HepG2 (cell line): ENCODE measurements around the gene PLA2G4F.

ENCODE experiments used
- CTCF ChIP-seq: sonication (generic); formaldehyde crosslinking; IDR thresholded peaks from 2 replicates; pipeline ENCODE4 v1.5.0; 2020; ENCODE audit warnings: mild to moderate bottlenecking, missing genetic modification reagents, moderate library complexity
- FOXM1 ChIP-seq: sonication (generic); formaldehyde crosslinking; IDR thresholded peaks from 2 replicates; pipeline ENCODE4 v1.5.0; 2020; ENCODE audit warnings: missing genetic modification reagents
- JUN ChIP-seq: sonication (generic); formaldehyde crosslinking; IDR thresholded peaks from 2 replicates; pipeline ENCODE4 v1.4.0; 2020; ENCODE audit warnings: mild to moderate bottlenecking, missing genetic modification reagents
- NR1H2 ChIP-seq: sonication (generic); formaldehyde crosslinking; IDR thresholded peaks from 2 replicates; pipeline ENCODE4 v1.8.1; 2022; ENCODE audit warnings: low read depth, missing genetic modification reagents, borderline replicate concordance
- NR2F6 ChIP-seq, 2 experiments: IDR thresholded peaks; 2 replicates each; pipeline ENCODE4 v1.6.1; 2016; ENCODE audit warnings: antibody characterized with exemption in 1 of 2, mild to moderate bottlenecking in 1 of 2
- SMYD3 ChIP-seq: sonication (generic); formaldehyde crosslinking; IDR thresholded peaks from 2 replicates; pipeline ENCODE4 v1.8.1; 2023; ENCODE audit warnings: mild to moderate bottlenecking, missing genetic modification reagents
- STAG1 ChIP-seq: sonication (generic); formaldehyde crosslinking; IDR thresholded peaks from 2 replicates; pipeline ENCODE4 v1.4.0; 2020; ENCODE audit warnings: missing genetic modification reagents
- TCF12 ChIP-seq, 2 experiments: fragments of 450-650 bp in 1 of 2; sonication (generic) in 1 of 2; formaldehyde crosslinking in 1 of 2; IDR thresholded peaks; 2 replicates each; pipeline versions ENCODE4 v1.6.1 to v1.8.0; 2017 to 2022; ENCODE audit warnings: antibody characterized with exemption in 1 of 2, mild to moderate bottlenecking in 1 of 2, missing genetic modification reagents in 1 of 2, moderate library complexity in 1 of 2
- ZNF432 ChIP-seq: sonication (generic); formaldehyde crosslinking; IDR thresholded peaks from 2 replicates; pipeline ENCODE4 v1.5.0; 2020; ENCODE audit warnings: missing genetic modification reagents, mild to moderate bottlenecking, borderline replicate concordance
- ZNF513 ChIP-seq: sonication (generic); formaldehyde crosslinking; conservative IDR thresholded peaks from 2 replicates; pipeline ENCODE4 v1.5.0; 2020; ENCODE audit warnings: missing genetic modification reagents
- ZNF549 ChIP-seq: sonication (generic); formaldehyde crosslinking; IDR thresholded peaks from 2 replicates; pipeline ENCODE4 v1.5.0; 2020; ENCODE audit warnings: missing genetic modification reagents

- TF ChIP-seq ZNF549 (CRISPR knock-in tag) (no peak), TCF12 (IDR thresholded peaks at IDR 0.05) (no peak), TCF12 (CRISPR knock-in tag; IDR thresholded peaks at IDR 0.05) (no peak), ZNF432 (no peak), STAG1 (CRISPR knock-in tag) (no peak), CTCF (no peak), NR1H2 (CRISPR knock-in tag) (no peak), JUN (CRISPR knock-in tag) (no peak), NR2F6 (IDR thresholded peaks at IDR 0.05) (no peak), NR2F6 (CRISPR knock-in tag; IDR thresholded peaks at IDR 0.05) (no peak), ZNF513 (CRISPR knock-in tag) (no peak), FOXM1 (CRISPR knock-in tag) (no peak), SMYD3 (no peak)
These were observed 21.1 kb downstream of the PLA2G4F start for GRCh38 chr15:42135351-42135750.
